CD14-positive monocyte (primary cell): ENCODE results near the gene TASOR2. TPM values are rescaled to one million over a fixed set of nuclear protein-coding genes. Genes with fewer than 3 reads are reported as not detected.

Source experiments
- DNase-seq, 3 donors: peaks; one replicate each; pipeline ENCODE4 v3.0.0-alpha.2; 2011 to 2022
- H2AFZ ChIP-seq: 2 replicates; pipeline ENCODE4 v1.6.0; 2012; ENCODE audit warnings: mild to moderate bottlenecking, low read depth, low read length, inconsistent platforms; ENCODE audit not compliant: insufficient read depth, poor library complexity, severe bottlenecking
- H3K27ac ChIP-seq, 2 donors: 1 replicate in 1 of 2; 2 replicates in 1 of 2; pipeline ENCODE4 v1.5.1; 2012 to 2013; ENCODE audit warnings: low read length in 2 of 2, control low read depth in 1 of 2, inconsistent platforms in 1 of 2, low read depth in 1 of 2, mild to moderate bottlenecking in 1 of 2
- H3K27me3 ChIP-seq, 2 donors: one replicate each; pipeline versions ENCODE4 v1.6.0 to v1.6.1; 2011 to 2013; ENCODE audit warnings: low read length in 2 of 2; ENCODE audit not compliant: control insufficient read depth in 2 of 2, insufficient read depth in 2 of 2
- H3K36me3 ChIP-seq, 2 donors: replicated peaks in 1 of 2; 1 replicate in 1 of 2; 2 replicates in 1 of 2; pipeline versions ENCODE4 v1.5.1 to v1.6.1; 2012 to 2013; ENCODE audit warnings: low read length in 2 of 2, control low read depth in 1 of 2, inconsistent platforms in 1 of 2, mild to moderate bottlenecking in 1 of 2; ENCODE audit not compliant: insufficient read depth in 2 of 2, control insufficient read depth in 1 of 2
- H3K4me1 ChIP-seq, 2 donors: 1 replicate in 1 of 2; 2 replicates in 1 of 2; pipeline versions ENCODE4 v1.5.1 to v1.6.1; 2012 to 2013; ENCODE audit warnings: low read length in 2 of 2, control low read depth in 1 of 2, inconsistent platforms in 1 of 2, mild to moderate bottlenecking in 1 of 2, moderate library complexity in 1 of 2; ENCODE audit not compliant: insufficient read depth in 2 of 2, control insufficient read depth in 1 of 2
- H3K4me2 ChIP-seq: replicated peaks from 2 replicates; pipeline ENCODE3; 2012; ENCODE audit warnings: low read length, moderate library complexity, mild to moderate bottlenecking; ENCODE audit not compliant: poor library complexity, severe bottlenecking; ENCODE audit errors: extremely low read depth
- H3K4me3 ChIP-seq, 3 experiments: fragments of 200-600 bp in 1 of 3; sonication (generic) in 1 of 3; replicated peaks in 1 of 3; 1 replicate in 2 of 3; 2 replicates in 1 of 3; pipeline ENCODE4 v1.5.1; 2011 to 2013; ENCODE audit warnings: low read length in 3 of 3, mild to moderate bottlenecking in 3 of 3, control low read depth in 2 of 3, low read depth in 2 of 3, inconsistent platforms in 1 of 3, moderate library complexity in 1 of 3
- H3K79me2 ChIP-seq: 2 replicates; pipeline ENCODE4 v1.6.0; 2012; ENCODE audit warnings: mild to moderate bottlenecking, control low read depth, inconsistent platforms, low read length, moderate library complexity; ENCODE audit not compliant: insufficient read depth
- H3K9ac ChIP-seq: 2 replicates; pipeline ENCODE4 v1.6.0; 2017; ENCODE audit warnings: low read length, mild to moderate bottlenecking; ENCODE audit not compliant: insufficient read depth, poor library complexity, severe bottlenecking
- H3K9me3 ChIP-seq, 2 donors: replicated peaks in 1 of 2; 1 replicate in 1 of 2; 2 replicates in 1 of 2; pipeline versions ENCODE4 v1.5.1 to v1.6.1; 2012 to 2013; ENCODE audit warnings: low read length in 2 of 2, control low read depth in 1 of 2; ENCODE audit not compliant: control insufficient read depth in 1 of 2, insufficient read depth in 1 of 2
- H4K20me1 ChIP-seq: 2 replicates; pipeline ENCODE4 v1.6.0; 2012; ENCODE audit warnings: mild to moderate bottlenecking, low read length, control low read depth, moderate library complexity; ENCODE audit not compliant: insufficient read depth
- H3K27ac Mint-ChIP-seq, 7 donors: one replicate each; pipeline ENCODE4 v1.8.0; 2020; ENCODE audit warnings: mild to moderate bottlenecking in 7 of 7, mixed read lengths in 7 of 7, moderate library complexity in 6 of 7, inconsistent platforms in 2 of 7
- H3K27me3 Mint-ChIP-seq, 3 donors: one replicate each; pipeline ENCODE4 v1.8.0; 2021 to 2022; ENCODE audit warnings: low read depth in 3 of 3, mild to moderate bottlenecking in 3 of 3, mixed read lengths in 3 of 3, moderate library complexity in 3 of 3, inconsistent platforms in 1 of 3
- H3K36me3 Mint-ChIP-seq, 2 donors: one replicate each; pipeline ENCODE4 v1.8.0; 2020; ENCODE audit warnings: mixed read lengths in 2 of 2, inconsistent platforms in 1 of 2, mild to moderate bottlenecking in 1 of 2
- H3K4me1 Mint-ChIP-seq: one replicate; pipeline ENCODE4 v1.8.0; 2020; ENCODE audit warnings: mild to moderate bottlenecking, mixed read lengths
- H3K4me3 Mint-ChIP-seq, 2 donors: one replicate each; pipeline ENCODE4 v1.8.0; 2020; ENCODE audit warnings: mild to moderate bottlenecking in 2 of 2, mixed read lengths in 2 of 2, moderate library complexity in 1 of 2
- H3K9me3 Mint-ChIP-seq, 7 donors: one replicate each; pipeline ENCODE4 v1.8.0; 2020 to 2022; ENCODE audit warnings: mixed read lengths in 7 of 7, mild to moderate bottlenecking in 6 of 7, moderate library complexity in 6 of 7, inconsistent platforms in 2 of 7
- CTCF ChIP-seq: fragments of 200-600 bp; IDR thresholded peaks from one replicate; pipeline ENCODE4 v1.8.0; 2022; ENCODE audit warnings: antibody characterized with exemption, mild to moderate bottlenecking
- WGBS: methylation state at CpG from one replicate; pipeline ENCODE4 v1.1.5; 2013; ENCODE audit warnings: missing lambda C conversion rate; ENCODE audit not compliant: insufficient coverage; 5-methylcytosine and 5-hydroxymethylcytosine counted together
- intact Hi-C, 2 donors: fragments of 100-400 bp; cut with micrococcal nuclease; formaldehyde crosslinking; loops; one replicate each; pipeline versions ENCODE4 v1.15.0 to v1.15.1; 2023
- polyA plus RNA-seq, 3 donors: library from polyadenylated mRNA; depleted of rRNA in 1 of 3; unstranded in 2 of 3; stranded (reverse) in 1 of 3; fragments of 300-500 nt in 2 of 3; fragments of >200 nt in 1 of 3; fragmentation: Illumina TruSeq in 2 of 3; gene quantifications; 1 replicate in 2 of 3; 2 replicates in 1 of 3; pipeline ENCODE4 v1.2.3, GENCODE V29; 2012 to 2021

The TASOR2 gene
- polyA plus RNA-seq, 3 donors, result 3.2 to 12.3 (median 9.5) TPM

DNA sequence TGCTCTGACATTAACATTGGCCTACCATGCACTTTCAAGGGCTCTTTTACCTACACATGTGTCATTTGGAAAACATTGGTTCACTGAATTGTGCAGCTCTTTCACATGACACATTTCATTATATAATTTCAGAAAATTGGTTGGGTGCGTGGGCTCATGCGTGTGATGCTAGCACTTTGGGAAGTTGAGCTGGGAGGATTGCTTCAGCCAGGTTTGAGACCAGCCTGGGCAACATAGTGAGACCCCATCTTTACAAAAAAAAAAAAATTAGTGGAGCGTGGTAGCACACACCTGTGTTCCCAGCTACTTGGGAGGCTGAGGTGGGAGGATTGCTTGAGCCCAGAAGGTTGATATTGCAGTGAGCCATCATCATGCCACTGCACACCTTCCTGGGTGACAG lies 3.9 kb downstream of the TASOR2 start:
- Histone ChIP-seq H3K4me3 (no peak overlapping the region), H3K4me2 (no peak overlapping the region), H4K20me1 (peaks cover 79% of the 10 kb centered on the region), H3K4me1 (peaks cover 30 to 39% of the 10 kb centered on the region in 2 donors), H3K36me3 (no peaks in the 10 kb centered on the region), H3K27me3 (no peaks in the 10 kb centered on the region), H2AFZ (no peak overlapping the region), H3K9me3 (no peaks in the 10 kb centered on the region), H3K79me2 (peaks cover 90% of the 10 kb centered on the region), H3K9ac (no peak overlapping the region), H3K27ac (no peak overlapping the region)
- TF ChIP-seq CTCF, result no peak
- Mint-ChIP-seq H3K4me1 (peaks cover 49% of the 10 kb centered on the region), H3K36me3 (peaks cover 0 to 11% of the 10 kb centered on the region in 2 donors), H3K27ac (peak overlapping the region in 1 of 7 donors; percentile 21), H3K4me3 (no peak overlapping the region), H3K9me3 (no peaks in the 10 kb centered on the region), H3K27me3 (peaks cover 0 to 4% (median 0%) of the 10 kb centered on the region in 3 donors)
- no peak for DNase-seq
- intact Hi-C loops, result loop anchor here (5.0 to 10.0 kb wide), 3 partner anchors 124 to 286 kb away; partner anchors contain the start of genes GDI2 (in 2 of the 2) and IL15RA (in 1 of the 2)
- WGBS, result no CpG with 5 or more reads among the region's 3 CpGs

GRCh38 chr10:5691786-5692185 lies 7.1 kb downstream of the TASOR2 start:
- TF ChIP-seq CTCF, result no peak
- Histone ChIP-seq H3K27ac (no peak overlapping the region), H3K36me3 (no peaks in the 10 kb centered on the region), H3K4me1 (peaks cover 18 to 29% of the 10 kb centered on the region in 2 donors), H3K9me3 (no peaks in the 10 kb centered on the region), H3K4me3 (no peak overlapping the region), H3K79me2 (peaks cover 100% of the 10 kb centered on the region), H2AFZ (no peak overlapping the region), H4K20me1 (peaks cover 97% of the 10 kb centered on the region), H3K9ac (no peak overlapping the region), H3K4me2 (peak overlapping the region; percentile 78), H3K27me3 (no peaks in the 10 kb centered on the region)
- Mint-ChIP-seq H3K4me1 (peaks cover 43% of the 10 kb centered on the region), H3K27ac (no peak overlapping the region), H3K27me3 (peaks cover 0 to 4% (median 0%) of the 10 kb centered on the region in 3 donors), H3K9me3 (no peaks in the 10 kb centered on the region), H3K4me3 (no peak overlapping the region), H3K36me3 (peaks cover 0 to 11% of the 10 kb centered on the region in 2 donors)
- no peak for DNase-seq
- intact Hi-C loops, result no loop called here
- 100% methylated on average over 4 of the region's 8 CpGs for WGBS
